ENCODE results near the gene FBXO28. TPM values are rescaled to one million over a fixed set of nuclear protein-coding genes. Genes with fewer than 3 reads are reported as not detected.

Gene FBXO28
- total RNA-seq, 5 donors from 2014 or later (not counting 1 experiment from before 2014, with no cell fraction given), result 25.9 to 34.8 (median 33.3) TPM

- Histone ChIP-seq H3K27me3 (replicated peaks in 1 of 2; ENCODE audit: control insufficient read depth in 2 of 2, extremely low read depth in 1 of 2, insufficient read depth in 2 of 2, low read length in 1 of 2) (no peaks in the 10 kb centered on the region), H3K27ac (ENCODE audit: low read length) (no peak overlapping the region), H3K36me3 (ENCODE audit: control insufficient read depth in 2 of 2, extremely low read depth in 1 of 2, insufficient read depth in 1 of 2, low read length in 1 of 2) (no peaks in the 10 kb centered on the region), H3K4me1 (ENCODE audit: control insufficient read depth in 1 of 2, extremely low read depth in 1 of 2, insufficient read depth in 2 of 2, low read length in 2 of 2) (no peaks in the 10 kb centered on the region), H3K9me3 (no peaks in the 10 kb centered on the region), H3K4me3 (ENCODE audit: control insufficient read depth in 1 of 2, extremely low read depth in 1 of 2, low read length in 1 of 2) (no peak overlapping the region)
- Mint-ChIP-seq H3K4me3 (no peak overlapping the region), H3K9me3 (no peaks in the 10 kb centered on the region), H3K4me1 (no peaks in the 10 kb centered on the region), H3K27me3 (peaks cover 10 to 16% of the 10 kb centered on the region in 2 donors), H3K27ac (no peak overlapping the region), H3K36me3 (no peaks in the 10 kb centered on the region)
- ChIA-PET POLR2A (interaction anchor here in 1 of 2 donors (0.5 kb wide), 1 partner anchor 17 kb away, joined by 4 read pairs; no protein-coding TSS in a partner anchor), CTCF (no interaction called here)
- no peak for DNase-seq
- ATAC-seq (replicated peaks in 1 of 4), result no peak
- 100% methylated on average over 1 of the region's 2 CpGs for WGBS (ENCODE audit: insufficient coverage)
Measured at GRCh38 chr1:224081604-224082003, 32.3 kb upstream of the FBXO28 start.

- H3K27me3 ChIP-seq (replicated peaks in 1 of 2; ENCODE audit: control insufficient read depth in 2 of 2, extremely low read depth in 1 of 2, insufficient read depth in 2 of 2, low read length in 1 of 2), result no peaks in the 10 kb centered on the region
- no peaks in the 10 kb centered on the region for H3K9me3 ChIP-seq
- Mint-ChIP-seq H3K27ac (no peak overlapping the region), H3K4me3 (no peak overlapping the region), H3K36me3 (no peaks in the 10 kb centered on the region), H3K27me3 (peaks cover 13 to 17% of the 10 kb centered on the region in 2 donors), H3K9me3 (no peaks in the 10 kb centered on the region), H3K4me1 (no peaks in the 10 kb centered on the region)
- POLR2A ChIA-PET, result no interaction called here
- no peak overlapping the region for H3K27ac ChIP-seq (ENCODE audit: low read length)
- no peaks in the 10 kb centered on the region for H3K4me1 ChIP-seq (ENCODE audit: control insufficient read depth in 1 of 2, extremely low read depth in 1 of 2, insufficient read depth in 2 of 2, low read length in 2 of 2)
- H3K4me3 ChIP-seq (ENCODE audit: control insufficient read depth in 1 of 2, extremely low read depth in 1 of 2, low read length in 1 of 2), result no peak overlapping the region
- H3K36me3 ChIP-seq (ENCODE audit: control insufficient read depth in 2 of 2, extremely low read depth in 1 of 2, insufficient read depth in 1 of 2, low read length in 1 of 2), result no peaks in the 10 kb centered on the region
- CTCF ChIA-PET, result no interaction called here
- no CpG with 5 or more reads among the region's 4 CpGs for WGBS (ENCODE audit: insufficient coverage)
- no peak for DNase-seq
- ATAC-seq (replicated peaks in 1 of 4), result no peak
Measured at GRCh38 chr1:224082146-224082545, 31.8 kb upstream of the FBXO28 start.

- no peak for ATAC-seq (replicated peaks in 1 of 4)
- Mint-ChIP-seq H3K4me1 (no peaks in the 10 kb centered on the region), H3K4me3 (no peak overlapping the region), H3K36me3 (no peaks in the 10 kb centered on the region), H3K27me3 (peaks cover 10 to 27% of the 10 kb centered on the region in 2 donors), H3K27ac (no peak overlapping the region), H3K9me3 (no peaks in the 10 kb centered on the region)
- DNase-seq, result no peak
- POLR2A ChIA-PET, result no interaction called here
- WGBS (ENCODE audit: insufficient coverage), result 85% methylated on average over 3 of the region's 4 CpGs
- H3K4me3 ChIP-seq (ENCODE audit: control insufficient read depth in 1 of 2, extremely low read depth in 1 of 2, low read length in 1 of 2), result no peak overlapping the region
- H3K9me3 ChIP-seq, result no peaks in the 10 kb centered on the region
- H3K27me3 ChIP-seq (replicated peaks in 1 of 2; ENCODE audit: control insufficient read depth in 2 of 2, extremely low read depth in 1 of 2, insufficient read depth in 2 of 2, low read length in 1 of 2), result peaks cover 0 to 12% of the 10 kb centered on the region in 2 experiments
- H3K27ac ChIP-seq (ENCODE audit: low read length), result no peak overlapping the region
- CTCF ChIA-PET, result no interaction called here
- no peaks in the 10 kb centered on the region for H3K4me1 ChIP-seq (ENCODE audit: control insufficient read depth in 1 of 2, extremely low read depth in 1 of 2, insufficient read depth in 2 of 2, low read length in 2 of 2)
- no peaks in the 10 kb centered on the region for H3K36me3 ChIP-seq (ENCODE audit: control insufficient read depth in 2 of 2, extremely low read depth in 1 of 2, insufficient read depth in 1 of 2, low read length in 1 of 2)
Measured at GRCh38 chr1:224084867-224085266, 29.0 kb upstream of the FBXO28 start.

- POLR2A ChIA-PET, result no interaction called here
- Mint-ChIP-seq H3K4me1 (no peaks in the 10 kb centered on the region), H3K4me3 (no peak overlapping the region), H3K9me3 (no peaks in the 10 kb centered on the region), H3K36me3 (no peaks in the 10 kb centered on the region), H3K27me3 (peaks cover 16 to 29% of the 10 kb centered on the region in 2 donors), H3K27ac (no peak overlapping the region)
- Histone ChIP-seq H3K4me3 (ENCODE audit: control insufficient read depth in 1 of 2, extremely low read depth in 1 of 2, low read length in 1 of 2) (no peak overlapping the region), H3K27me3 (replicated peaks in 1 of 2; ENCODE audit: control insufficient read depth in 2 of 2, extremely low read depth in 1 of 2, insufficient read depth in 2 of 2, low read length in 1 of 2) (peaks cover 0 to 12% of the 10 kb centered on the region in 2 experiments), H3K36me3 (ENCODE audit: control insufficient read depth in 2 of 2, extremely low read depth in 1 of 2, insufficient read depth in 1 of 2, low read length in 1 of 2) (no peaks in the 10 kb centered on the region), H3K27ac (ENCODE audit: low read length) (no peak overlapping the region), H3K4me1 (ENCODE audit: control insufficient read depth in 1 of 2, extremely low read depth in 1 of 2, insufficient read depth in 2 of 2, low read length in 2 of 2) (no peaks in the 10 kb centered on the region), H3K9me3 (no peaks in the 10 kb centered on the region)
- CTCF ChIA-PET, result no interaction called here
- WGBS (ENCODE audit: insufficient coverage), result 92% methylated on average over 2 of the region's 4 CpGs
- DNase-seq (no peak), ATAC-seq (replicated peaks in 1 of 4) (no peak)
Measured at GRCh38 chr1:224085421-224086108, 28.3 kb upstream of the FBXO28 start.

- no peak overlapping the region for H3K4me3 Mint-ChIP-seq
- DNase-seq (no peak), ATAC-seq (replicated peaks in 1 of 4) (no peak)
- no CpG with 5 or more reads among the region's 2 CpGs for WGBS (ENCODE audit: insufficient coverage)
- H3K27ac ChIP-seq (ENCODE audit: low read length), result no peak overlapping the region
- no peaks in the 10 kb centered on the region for H3K4me1 ChIP-seq (ENCODE audit: control insufficient read depth in 1 of 2, extremely low read depth in 1 of 2, insufficient read depth in 2 of 2, low read length in 2 of 2)
- no peak overlapping the region for H3K27ac Mint-ChIP-seq
- no peaks in the 10 kb centered on the region for H3K36me3 ChIP-seq (ENCODE audit: control insufficient read depth in 2 of 2, extremely low read depth in 1 of 2, insufficient read depth in 1 of 2, low read length in 1 of 2)
- no peaks in the 10 kb centered on the region for H3K9me3 ChIP-seq
- ChIA-PET POLR2A (no interaction called here), CTCF (no interaction called here)
- no peaks in the 10 kb centered on the region for H3K4me1 Mint-ChIP-seq
- H3K4me3 ChIP-seq (ENCODE audit: control insufficient read depth in 1 of 2, extremely low read depth in 1 of 2, low read length in 1 of 2), result no peak overlapping the region
- no peaks in the 10 kb centered on the region for H3K9me3 Mint-ChIP-seq
- H3K36me3 Mint-ChIP-seq, result no peaks in the 10 kb centered on the region
- peaks cover 0 to 12% of the 10 kb centered on the region in 2 experiments for H3K27me3 ChIP-seq (replicated peaks in 1 of 2; ENCODE audit: control insufficient read depth in 2 of 2, extremely low read depth in 1 of 2, insufficient read depth in 2 of 2, low read length in 1 of 2)
- H3K27me3 Mint-ChIP-seq, result peaks cover 22 to 25% of the 10 kb centered on the region in 2 donors
Measured at GRCh38 chr1:224087286-224087794, 26.6 kb upstream of the FBXO28 start.

- POLR2A ChIA-PET, result no interaction called here
- no peak overlapping the region for H3K27ac Mint-ChIP-seq
- WGBS (ENCODE audit: insufficient coverage), result 75% methylated on average over 2 of the region's 3 CpGs
Measured at GRCh38 chr1:224089583-224089982, 24.3 kb upstream of the FBXO28 start.

More at GRCh38 chr1:224089583-224089982, 24.3 kb upstream of the FBXO28 start:
- peaks cover 0 to 16% of the 10 kb centered on the region in 2 experiments for H3K27me3 ChIP-seq (replicated peaks in 1 of 2; ENCODE audit: control insufficient read depth in 2 of 2, extremely low read depth in 1 of 2, insufficient read depth in 2 of 2, low read length in 1 of 2)
- no peak for DNase-seq
- no peaks in the 10 kb centered on the region for H3K36me3 Mint-ChIP-seq
- peaks cover 22 to 25% of the 10 kb centered on the region in 2 donors for H3K27me3 Mint-ChIP-seq
- H3K9me3 Mint-ChIP-seq, result no peaks in the 10 kb centered on the region
- ATAC-seq (replicated peaks in 1 of 4), result no peak
- no peaks in the 10 kb centered on the region for H3K4me1 ChIP-seq (ENCODE audit: control insufficient read depth in 1 of 2, extremely low read depth in 1 of 2, insufficient read depth in 2 of 2, low read length in 2 of 2)
- no peaks in the 10 kb centered on the region for H3K4me1 Mint-ChIP-seq
- no peak overlapping the region for H3K27ac ChIP-seq (ENCODE audit: low read length)
- H3K4me3 Mint-ChIP-seq, result no peak overlapping the region
- CTCF ChIA-PET, result interaction anchor here in 1 of 2 donors (0.8 kb wide), 1 partner anchor 22 kb away, joined by 3 read pairs; no protein-coding TSS in a partner anchor
- H3K9me3 ChIP-seq, result no peaks in the 10 kb centered on the region
- no peak overlapping the region for H3K4me3 ChIP-seq (ENCODE audit: control insufficient read depth in 1 of 2, extremely low read depth in 1 of 2, low read length in 1 of 2)
- no peaks in the 10 kb centered on the region for H3K36me3 ChIP-seq (ENCODE audit: control insufficient read depth in 2 of 2, extremely low read depth in 1 of 2, insufficient read depth in 1 of 2, low read length in 1 of 2)
